Fibroblast of upper back skin (primary cell): Measurements from ENCODE around the gene XPR1.
A peak's percentile ranks its signal among the peaks of the same experiment; 100 is the strongest.
"Not testable (repeated sequence)": the region's sequence is repeated elsewhere in the genome, so short reads cannot be mapped to it uniquely, and the experiment has no call there.

Experiments used
- DNase-seq: peaks from one replicate; pipeline ENCODE4 v3.0.0-alpha.2; 2013

XPR1 gene

GRCh38 chr1:180786624-180787023 is 154.8 kb downstream of the XPR1 start:
- DNase-seq: no peak

GRCh38 chr1:180787628-180788307 is 155.9 kb downstream of the XPR1 start:
- no peak for DNase-seq

- no peak for DNase-seq
Observed at GRCh38 chr1:180789460-180789859, 157.6 kb downstream of the XPR1 start.

GRCh38 chr1:180791152-180791551 is 159.3 kb downstream of the XPR1 start:
- DNase-seq: not testable (repeated sequence)

DNA sequence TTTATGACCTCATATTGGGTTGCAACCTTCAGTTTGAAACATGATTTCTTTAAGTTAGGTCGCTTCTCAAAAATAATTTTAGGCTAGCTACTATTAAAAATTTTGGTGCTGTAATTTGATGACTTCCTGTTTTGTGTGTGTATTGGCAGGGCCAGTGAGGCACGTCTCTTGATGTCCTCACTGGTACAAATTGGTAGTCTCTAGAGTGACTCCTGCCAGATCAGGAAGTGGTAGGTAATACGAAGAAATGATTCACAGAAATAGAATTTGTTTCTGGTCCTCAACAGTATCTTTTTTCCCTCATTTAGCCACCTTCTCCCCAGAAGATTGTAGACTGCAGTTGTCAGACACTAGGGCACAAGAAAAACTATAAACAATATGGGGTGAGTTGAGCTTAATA is 160.0 kb downstream of the XPR1 start:
- DNase-seq: peak; percentile 9

GRCh38 chr1:180793451-180793850 is 161.6 kb downstream of the XPR1 start:
- DNase-seq: peak; percentile 9

DNA sequence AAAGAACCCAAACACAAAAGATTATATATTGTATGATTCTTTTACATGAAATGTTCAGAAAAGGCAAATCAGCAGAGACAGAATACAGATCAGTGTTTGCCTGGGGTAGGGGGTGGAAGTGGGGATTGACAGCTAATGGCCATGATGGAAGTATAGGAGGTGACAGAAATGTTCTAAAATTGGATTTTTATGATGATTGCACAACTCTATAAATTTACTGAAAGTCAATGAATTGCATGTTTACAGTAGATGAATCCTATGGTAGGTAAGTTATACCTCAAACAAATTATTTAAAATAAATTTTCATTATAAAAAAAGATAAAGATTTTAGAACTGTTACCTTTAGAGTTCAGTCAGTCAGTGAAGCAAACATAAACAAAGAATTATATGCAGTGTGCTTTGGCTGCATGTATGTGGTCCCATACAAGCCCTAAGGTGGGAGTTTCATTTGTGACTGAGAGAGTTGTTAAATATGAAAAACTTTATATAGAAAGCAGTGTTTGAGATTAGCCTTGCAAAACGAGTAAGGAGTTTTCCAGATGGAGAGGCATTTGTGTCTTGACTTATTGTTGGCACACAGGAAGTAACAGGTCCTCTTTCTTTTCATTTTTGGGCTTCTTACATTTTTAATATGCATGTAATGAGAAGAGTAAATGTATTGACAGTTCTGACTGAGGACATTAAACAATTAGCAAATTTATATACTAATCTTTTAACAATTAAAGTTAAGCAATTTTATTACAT is 165.2 kb downstream of the XPR1 start:
- DNase-seq: no peak

DNA sequence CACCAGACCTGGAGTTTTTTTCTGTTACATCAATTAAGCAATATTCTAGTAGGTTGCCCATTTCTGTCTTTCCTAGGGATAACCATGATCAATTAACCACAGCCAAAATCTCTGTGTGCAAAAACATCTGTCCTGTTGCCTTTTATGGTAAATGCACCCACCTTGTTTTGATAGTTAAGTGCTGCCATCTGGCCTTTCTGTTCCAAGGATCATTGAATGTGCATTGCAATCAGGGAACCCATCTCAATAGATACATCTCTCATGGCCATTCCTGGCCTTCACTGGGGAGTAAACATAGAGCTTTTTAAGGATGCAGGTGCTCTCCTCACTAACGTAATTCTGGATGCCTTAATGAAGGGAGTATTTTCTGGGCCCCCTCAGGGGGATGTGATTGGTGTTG is 169.1 kb downstream of the XPR1 start:
- no peak for DNase-seq

DNA sequence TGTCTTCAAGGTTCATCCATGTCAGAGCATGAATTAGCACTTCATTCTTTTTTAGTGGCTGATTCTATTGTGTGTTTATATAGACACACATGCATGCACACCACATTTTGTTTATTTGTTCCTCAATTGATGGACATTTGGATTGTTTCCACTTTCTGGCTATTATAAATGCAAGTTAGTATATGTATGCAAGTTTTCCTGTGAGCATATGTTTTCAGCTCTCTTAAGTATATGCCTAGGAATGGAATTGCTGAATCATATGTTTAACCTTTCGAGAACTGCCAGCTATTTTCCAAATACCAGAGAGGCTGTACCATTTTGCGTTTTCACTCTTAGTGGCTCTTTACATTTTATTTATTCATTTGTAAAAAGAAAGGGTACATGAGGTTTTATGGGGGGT is 171.0 kb downstream of the XPR1 start:
- DNase-seq: no peak

- no peak for DNase-seq
Observed at GRCh38 chr1:180805316-180805715, 173.5 kb downstream of the XPR1 start.

DNA sequence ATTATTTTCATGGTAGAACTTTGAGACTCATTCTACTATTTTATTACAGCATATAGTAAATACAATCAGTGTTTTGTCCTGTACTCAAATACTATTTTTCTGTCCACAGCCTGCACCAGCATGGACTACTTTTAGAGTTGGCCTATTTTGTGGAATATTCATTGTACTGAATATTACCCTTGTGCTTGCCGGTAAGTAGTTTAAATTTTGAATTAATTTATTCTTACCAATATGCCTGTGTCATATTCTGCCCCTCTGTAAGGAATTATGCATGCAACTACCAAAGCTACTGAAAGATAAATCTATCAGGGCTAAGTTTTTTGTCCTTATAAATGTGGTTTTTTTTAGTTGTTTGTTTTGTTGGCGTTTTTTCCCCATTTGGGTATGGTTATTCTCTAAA is 179.5 kb downstream of the XPR1 start:
- no peak for DNase-seq

GRCh38 chr1:180811886-180812285 is 180.1 kb downstream of the XPR1 start:
- DNase-seq: no peak

- no peak for DNase-seq
Observed at GRCh38 chr1:180814258-180814657, 182.4 kb downstream of the XPR1 start.

- DNase-seq: no peak
Observed at GRCh38 chr1:180815188-180815587, 183.4 kb downstream of the XPR1 start.

DNA sequence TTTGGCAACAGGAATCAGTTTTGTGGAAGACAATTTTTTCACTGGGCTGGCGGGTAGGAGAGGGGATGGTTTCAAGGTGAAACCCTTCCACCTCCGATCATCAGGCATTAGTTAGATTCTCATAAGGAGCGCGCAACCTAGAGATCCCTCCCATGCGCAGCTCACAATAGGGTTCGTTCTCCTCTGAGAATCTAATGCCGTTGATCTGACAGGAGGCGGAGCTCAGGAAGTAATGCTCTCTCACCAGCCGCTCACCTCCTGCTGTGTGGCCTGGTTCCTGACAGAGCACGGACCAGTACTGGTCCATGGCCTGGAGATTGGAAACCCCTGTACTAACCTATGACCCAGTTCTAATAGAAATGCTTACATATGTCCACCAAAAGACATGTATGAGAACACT is 184.3 kb downstream of the XPR1 start:
- no peak for DNase-seq

DNA sequence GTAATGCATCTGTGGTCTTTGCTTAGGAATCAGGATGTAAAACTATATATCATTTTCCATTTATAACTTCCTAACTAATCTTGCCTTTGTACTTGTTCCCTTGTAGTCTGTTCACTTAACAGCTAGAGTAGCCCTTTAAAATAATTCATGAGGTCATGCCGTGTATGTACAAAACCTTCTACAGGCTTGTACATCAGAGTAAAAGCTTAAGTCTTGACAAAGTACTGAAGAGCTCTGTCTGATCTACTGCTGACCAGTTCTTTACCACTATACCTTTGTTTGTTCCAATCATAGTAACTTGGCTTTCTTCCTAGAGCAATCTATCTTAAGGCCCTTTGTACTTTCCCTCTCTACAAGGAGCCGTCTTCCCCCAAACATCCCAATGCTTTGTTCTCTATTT is 190.1 kb downstream of the XPR1 start:
- DNase-seq: no peak

GRCh38 chr1:180831507-180831906 is 199.7 kb downstream of the XPR1 start:
- not testable (repeated sequence) for DNase-seq

GRCh38 chr1:180833180-180833579 is 201.4 kb downstream of the XPR1 start:
- not testable (repeated sequence) for DNase-seq

DNA sequence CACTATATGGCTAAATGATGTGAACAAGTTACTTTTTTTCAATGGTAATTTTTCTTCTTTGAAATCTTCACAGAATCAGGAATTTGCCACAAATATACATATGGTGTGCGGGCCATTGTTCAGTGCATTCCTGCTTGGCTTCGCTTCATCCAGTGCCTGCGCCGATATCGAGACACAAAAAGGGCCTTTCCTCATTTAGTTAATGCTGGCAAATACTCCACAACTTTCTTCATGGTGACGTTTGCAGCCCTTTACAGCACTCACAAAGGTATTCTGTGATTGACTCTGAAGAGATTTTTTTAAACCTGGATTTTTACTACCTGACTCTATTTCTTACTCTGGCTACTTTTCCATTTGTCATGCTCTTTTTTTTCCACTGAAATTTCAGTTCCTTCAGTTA is 204.6 kb downstream of the XPR1 start:
- DNase-seq: no peak

GRCh38 chr1:180837020-180837419 is 205.2 kb downstream of the XPR1 start:
- no peak for DNase-seq

- no peak for DNase-seq
Observed at GRCh38 chr1:180838535-180838934, 206.7 kb downstream of the XPR1 start.

- DNase-seq: no peak
Observed at GRCh38 chr1:180839547-180839946, 207.7 kb downstream of the XPR1 start.

DNA sequence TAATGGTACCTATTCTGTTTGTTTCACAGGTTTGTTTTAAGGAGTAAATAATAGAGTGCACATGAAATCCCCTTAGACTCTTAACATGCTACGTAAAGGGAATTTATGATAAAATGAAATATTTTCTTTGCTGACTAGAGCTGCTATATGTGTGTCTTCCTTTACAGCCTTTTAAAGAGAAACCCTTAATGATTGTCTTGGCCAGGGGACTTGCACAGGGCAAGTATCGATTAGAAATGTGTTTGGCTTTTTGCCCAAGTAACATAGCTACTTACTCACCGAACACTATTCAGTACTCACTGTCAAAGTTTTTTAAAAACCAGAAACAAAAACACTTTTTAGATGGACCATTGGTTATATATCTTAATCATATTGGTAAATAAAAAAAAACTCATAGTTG is 209.6 kb downstream of the XPR1 start:
- DNase-seq: peak; percentile 18

DNA sequence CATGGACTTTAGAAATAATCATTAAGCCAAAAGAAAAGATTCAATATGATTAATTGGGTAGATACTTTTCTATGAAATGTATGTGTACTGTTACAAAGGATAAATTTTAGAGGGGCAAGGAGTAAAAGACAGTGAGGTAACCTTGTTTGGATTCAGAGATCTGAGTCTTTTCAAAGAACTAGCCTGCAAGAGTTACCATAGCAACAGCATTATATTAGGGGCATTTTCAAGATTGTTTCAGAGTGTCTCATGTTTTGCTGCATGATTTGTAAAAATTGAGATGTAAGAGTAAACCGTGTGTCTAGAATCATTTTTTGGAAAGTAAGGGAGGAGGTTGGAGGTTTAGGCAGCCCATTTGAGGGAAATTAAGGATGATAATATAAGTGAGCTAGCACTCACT is 210.2 kb downstream of the XPR1 start:
- DNase-seq: peak; percentile 76
